Aorta (tissue), 5 donors: ENCODE measurements around the gene CDH3. TPM values are rescaled to one million over a fixed set of nuclear protein-coding genes. Genes with fewer than 3 reads are reported as not detected.

Experiments
- ATAC-seq: fragments of 200-7000 bp; cut with Tn5 transposase; one replicate; pipeline ENCODE4 v1.9.1; 2022; ENCODE audit warnings: moderate library complexity; ENCODE audit not compliant: low FRiP score
- DNase-seq, 2 donors: peaks; one replicate each; pipeline ENCODE4 v3.0.0-alpha.2; 2020
- H3K27ac ChIP-seq, 2 donors: one replicate each; pipeline ENCODE4 v1.5.1; 2013; ENCODE audit warnings: low read length in 2 of 2, mild to moderate bottlenecking in 2 of 2, moderate library complexity in 2 of 2, control low read depth in 1 of 2, inconsistent platforms in 1 of 2, low read depth in 1 of 2
- H3K27me3 ChIP-seq, 2 donors: one replicate each; pipeline ENCODE4 v1.6.1; 2013; ENCODE audit warnings: control low read depth in 1 of 2, low read length in 1 of 2, mild to moderate bottlenecking in 1 of 2, moderate library complexity in 1 of 2; ENCODE audit not compliant: insufficient read depth in 2 of 2, control insufficient read depth in 1 of 2
- H3K36me3 ChIP-seq, 2 donors: one replicate each; pipeline ENCODE4 v1.6.1; 2013; ENCODE audit warnings: control low read depth in 1 of 2, low read length in 1 of 2, mild to moderate bottlenecking in 1 of 2; ENCODE audit not compliant: insufficient read depth in 2 of 2, control insufficient read depth in 1 of 2
- H3K4me1 ChIP-seq, 2 donors: one replicate each; pipeline ENCODE4 v1.6.1; 2013; ENCODE audit warnings: low read length in 2 of 2, control low read depth in 1 of 2, mild to moderate bottlenecking in 1 of 2, moderate library complexity in 1 of 2; ENCODE audit not compliant: insufficient read depth in 2 of 2, control insufficient read depth in 1 of 2
- H3K4me3 ChIP-seq, 2 donors: one replicate each; pipeline ENCODE4 v1.5.1; 2013; ENCODE audit warnings: low read length in 2 of 2, control low read depth in 1 of 2, mild to moderate bottlenecking in 1 of 2
- H3K9me3 ChIP-seq: one replicate; pipeline ENCODE4 v1.6.1; 2013; ENCODE audit warnings: mild to moderate bottlenecking, low read length; ENCODE audit not compliant: control insufficient read depth
- WGBS, 2 donors: extraction: QIAGEN DNeasy Blood & Tissue Kit; methylation state at CpG; one replicate each; pipeline ENCODE4 v1.1.7; 2013; 5-methylcytosine and 5-hydroxymethylcytosine counted together
- intact Hi-C, 2 donors: fragments of 100-400 bp; cut with DNase I; formaldehyde crosslinking; loops; one replicate each; pipeline versions ENCODE4 v1.14.2 to v1.15.0; 2022
- polyA plus RNA-seq, 2 donors: library from polyadenylated mRNA; stranded (reverse); fragments of 200-250 nt; gene quantifications; one replicate each; pipeline ENCODE4 v1.2.3, GENCODE V29; 2013
- total RNA-seq, 2 donors: library from RNA; stranded (reverse); fragmentation: NEBNext Ultra II Directional; extraction: Animal tissue kit (Norgen Biotek cat#: 25700); gene quantifications; one replicate each; pipeline ENCODE4 v1.2.1, GENCODE V29; 2021
- donor health status: healthy with polysubstance abuse.
- donor health status: Bipolar disorder and iron deficiency.
- donor health status: DM: no; HTN: no; CAD: no.
- donor health status: DM: no; HTN: no; CAD: no.
- donor health status: DM: yes; HTN: yes; CAD: no.

CDH3 gene
- total and polyA plus RNA-seq, 4 donors = 0.25 to 0.97 (median 0.81) TPM; not detected in 1

- Histone ChIP-seq H3K4me3 (no peak overlapping the region), H3K36me3 (no peaks in the 10 kb centered on the region), H3K9me3 (no peaks in the 10 kb centered on the region), H3K4me1 (no peaks in the 10 kb centered on the region), H3K27ac (no peak overlapping the region), H3K27me3 (peaks cover 0 to 1% of the 10 kb centered on the region in 2 donors)
- DNase-seq (no peak), ATAC-seq (no peak)
- intact Hi-C loops = no loop called here
- 51 to 56% methylated on average over 1 of the region's 1 CpG for WGBS, 2 donors
Measured at GRCh38 chr16:68658974-68659360, 13.9 kb downstream of the CDH3 start.

GRCh38 chr16:68659412-68660358 is 14.6 kb downstream of the CDH3 start:
- ATAC-seq (no peak), DNase-seq (no peak)
- no peak overlapping the region for H3K27ac ChIP-seq
- no peaks in the 10 kb centered on the region for H3K4me1 ChIP-seq
- no peaks in the 10 kb centered on the region for H3K36me3 ChIP-seq
- no peak overlapping the region for H3K4me3 ChIP-seq
- peaks cover 0 to 1% of the 10 kb centered on the region in 2 donors for H3K27me3 ChIP-seq
- WGBS, 2 donors = 16 to 19% methylated on average over 8 of the region's 8 CpGs
- H3K9me3 ChIP-seq = no peaks in the 10 kb centered on the region
- intact Hi-C loops = no loop called here

GRCh38 chr16:68660359-68660795 is 15.3 kb downstream of the CDH3 start:
- H3K27me3 ChIP-seq = peaks cover 0 to 1% of the 10 kb centered on the region in 2 donors
- H3K4me3 ChIP-seq = no peak overlapping the region
- H3K36me3 ChIP-seq = no peaks in the 10 kb centered on the region
- H3K9me3 ChIP-seq = no peaks in the 10 kb centered on the region
- intact Hi-C loops = no loop called here
- WGBS, 2 donors = 21 to 34% methylated on average over 6 of the region's 6 CpGs
- ATAC-seq = no peak
- no peak for DNase-seq
- no peak overlapping the region for H3K27ac ChIP-seq
- H3K4me1 ChIP-seq = no peaks in the 10 kb centered on the region

GRCh38 chr16:68662035-68662434 is 16.9 kb downstream of the CDH3 start:
- 90% methylated on average over 1 of the region's 1 CpG for WGBS, 2 donors
- no peak for DNase-seq

GRCh38 chr16:68664297-68664696 is 19.2 kb downstream of the CDH3 start:
- DNase-seq = no peak
- intact Hi-C loops = no loop called here
- Histone ChIP-seq H3K36me3 (no peaks in the 10 kb centered on the region), H3K27me3 (peaks cover 0 to 1% of the 10 kb centered on the region in 2 donors), H3K9me3 (no peaks in the 10 kb centered on the region), H3K27ac (no peak overlapping the region), H3K4me1 (no peaks in the 10 kb centered on the region), H3K4me3 (no peak overlapping the region)
- WGBS, 2 donors = 54 to 63% methylated on average over 2 of the region's 2 CpGs
- ATAC-seq = no peak

More at GRCh38 chr16:68662035-68662434, 16.9 kb downstream of the CDH3 start:
- intact Hi-C loops = no loop called here
- Histone ChIP-seq H3K27me3 (peaks cover 0 to 1% of the 10 kb centered on the region in 2 donors), H3K9me3 (no peaks in the 10 kb centered on the region), H3K4me1 (no peaks in the 10 kb centered on the region), H3K4me3 (no peak overlapping the region), H3K27ac (no peak overlapping the region), H3K36me3 (no peaks in the 10 kb centered on the region)
- no peak for ATAC-seq

- 92 to 94% methylated on average over 5 of the region's 5 CpGs for WGBS, 2 donors
- Histone ChIP-seq H3K4me3 (no peak overlapping the region), H3K9me3 (no peaks in the 10 kb centered on the region), H3K27ac (no peak overlapping the region), H3K36me3 (no peaks in the 10 kb centered on the region), H3K27me3 (peaks cover 0 to 1% of the 10 kb centered on the region in 2 donors), H3K4me1 (no peaks in the 10 kb centered on the region)
- intact Hi-C loops = no loop called here
- DNase-seq (no peak), ATAC-seq (no peak)
Measured at GRCh38 chr16:68665501-68665900, 20.4 kb downstream of the CDH3 start.

GRCh38 chr16:68668266-68668665 is 23.2 kb downstream of the CDH3 start:
- H3K36me3 ChIP-seq = no peaks in the 10 kb centered on the region
- no peak overlapping the region for H3K4me3 ChIP-seq
- no peaks in the 10 kb centered on the region for H3K9me3 ChIP-seq
- WGBS, 2 donors = 84 to 86% methylated on average over 4 of the region's 4 CpGs
- no peak overlapping the region for H3K27ac ChIP-seq
- H3K27me3 ChIP-seq = peaks cover 0 to 1% of the 10 kb centered on the region in 2 donors
- ATAC-seq (no peak), DNase-seq (no peak)
- intact Hi-C loops = no loop called here
- no peaks in the 10 kb centered on the region for H3K4me1 ChIP-seq

GRCh38 chr16:68676113-68676860 is 31.2 kb downstream of the CDH3 start:
- Histone ChIP-seq H3K36me3 (no peaks in the 10 kb centered on the region), H3K27me3 (no peaks in the 10 kb centered on the region), H3K4me1 (no peaks in the 10 kb centered on the region), H3K4me3 (no peak overlapping the region), H3K9me3 (no peaks in the 10 kb centered on the region), H3K27ac (no peak overlapping the region)
- no peak for ATAC-seq
- WGBS, 2 donors = 59 to 62% methylated on average over 5 of the region's 5 CpGs
- DNase-seq = no peak
- intact Hi-C loops = no loop called here
